ENCODE data around the gene NKX1-2.

Gene NKX1-2

GRCh38 chr10:124414076-124414475, 35.8 kb downstream of the NKX1-2 start:
- TF ChIP-seq CTCF (IDR thresholded peaks at IDR 0.05; ENCODE audit: low read depth, low read length), result no peak
- peak; percentile 28 for DNase-seq (ENCODE audit: extremely low read depth, low read depth)

GRCh38 chr10:124409696-124410095, 40.1 kb downstream of the NKX1-2 start:
- no peak for DNase-seq (ENCODE audit: extremely low read depth, low read depth)
- TF ChIP-seq CTCF (IDR thresholded peaks at IDR 0.05; ENCODE audit: low read depth, low read length), result no peak

- no peak for DNase-seq (ENCODE audit: extremely low read depth, low read depth)
- no peak for TF ChIP-seq CTCF (IDR thresholded peaks at IDR 0.05; ENCODE audit: low read depth, low read length)
Measured at GRCh38 chr10:124408357-124408756, 41.5 kb downstream of the NKX1-2 start.

- TF ChIP-seq CTCF (IDR thresholded peaks at IDR 0.05; ENCODE audit: low read depth, low read length), result no peak
- DNase-seq (ENCODE audit: extremely low read depth, low read depth), result no peak
Measured at GRCh38 chr10:124407456-124407855, 42.4 kb downstream of the NKX1-2 start.

- DNase-seq (ENCODE audit: extremely low read depth, low read depth), result peak; percentile 48
- peak; percentile 44 for TF ChIP-seq CTCF (IDR thresholded peaks at IDR 0.05; ENCODE audit: low read depth, low read length)
Measured at GRCh38 chr10:124403548-124403947, 46.3 kb downstream of the NKX1-2 start.

- no peak for DNase-seq (ENCODE audit: extremely low read depth, low read depth)
- TF ChIP-seq CTCF (IDR thresholded peaks at IDR 0.05; ENCODE audit: low read depth, low read length), result no peak
Measured at GRCh38 chr10:124402273-124402672, 47.6 kb downstream of the NKX1-2 start.

- no peak for TF ChIP-seq CTCF (IDR thresholded peaks at IDR 0.05; ENCODE audit: low read depth, low read length)
- no peak for DNase-seq (ENCODE audit: extremely low read depth, low read depth)
Measured at GRCh38 chr10:124401633-124402032, 48.2 kb downstream of the NKX1-2 start.

Measured in AG09319 (cell line).